HEK293T (cell line): ENCODE measurements around the gene NTN4.
"Not testable (repeated sequence)": the region's sequence is repeated elsewhere in the genome, so short reads cannot be mapped to it uniquely, and the experiment has no call there.

Experiments
- ARNT ChIP-seq: fragments of 450-650 bp; IDR thresholded peaks from 2 replicates; pipeline ENCODE4 v1.6.1; 2017; ENCODE audit warnings: mild to moderate bottlenecking
- BHLHE40 ChIP-seq: fragments of 450-650 bp; IDR thresholded peaks from 2 replicates; pipeline ENCODE4 v1.6.1; 2016; ENCODE audit warnings: mild to moderate bottlenecking, moderate library complexity, borderline replicate concordance
- ELF4 ChIP-seq: fragments of 450-650 bp; IDR thresholded peaks from 2 replicates; pipeline ENCODE4 v1.6.1; 2017; ENCODE audit warnings: antibody characterized with exemption
- SUZ12 ChIP-seq: fragments of 450-650 bp; IDR thresholded peaks from 2 replicates; pipeline ENCODE4 v1.6.1; 2016; ENCODE audit warnings: mild to moderate bottlenecking

DNA sequence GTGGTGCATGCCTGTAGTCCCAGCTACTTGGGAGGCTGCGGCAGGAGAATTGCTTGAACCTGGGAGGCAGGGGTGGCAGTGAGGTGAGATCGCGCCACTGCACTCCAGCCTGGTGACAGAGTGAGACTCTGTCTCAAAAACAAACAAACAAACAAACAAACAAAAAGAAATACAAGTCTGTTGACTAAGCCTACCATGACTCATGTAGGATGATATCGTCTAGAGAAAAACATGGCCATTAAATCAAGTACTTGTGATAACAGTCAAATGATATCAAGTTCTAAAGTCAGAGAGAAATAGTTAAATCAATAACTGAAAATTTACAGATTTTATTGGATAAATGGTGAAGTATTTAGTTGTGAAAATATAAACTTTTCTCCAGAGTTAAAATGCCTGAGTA is 21.6 kb upstream of the NTN4 start:
- TF ChIP-seq ARNT, SUZ12, ELF4, BHLHE40: not testable (repeated sequence)
